Panc1 (cell line): ENCODE results near the gene TBX4. TPM values are rescaled to one million over a fixed set of nuclear protein-coding genes. Genes with fewer than 3 reads are reported as not detected.
A peak's percentile ranks its signal among the peaks of the same experiment; 100 is the strongest.

Experiments
- ATAC-seq: fragments of 200-7000 bp; cut with Tn5 transposase; 2 replicates; pipeline ENCODE4 v1.9.1; 2020; ENCODE audit warnings: mild to moderate bottlenecking, moderate library complexity
- BruUV-seq: library from RNA; stranded (reverse); fragments of 400-500 nt; replicated peaks from 2 replicates; lab custom pipeline; 2021; lab: Mats Ljungman, UMichigan
- CTCF ChIA-PET: fragments of 300-600 bp; sonication (Branson Sonifier 250); formaldehyde crosslinking; loops from one replicate; lab custom pipeline; 2022; ENCODE audit warnings: antibody characterized with exemption; lab: Charles Lee
- POLR2A ChIA-PET: fragments of 300-600 bp; sonication (Branson Sonifier 250); formaldehyde crosslinking; loops from one replicate; lab custom pipeline; 2022; ENCODE audit warnings: antibody characterized with exemption; lab: Charles Lee
- DNase-seq: peaks from one replicate; pipeline ENCODE4 v3.0.0-alpha.2; 2010; ENCODE audit warnings: low read depth, low spot score
- H3K27ac ChIP-seq: 2 replicates; pipeline ENCODE4 v1.5.1; 2011; ENCODE audit warnings: mild to moderate bottlenecking, low read length, inconsistent platforms
- H3K27me3 ChIP-seq: fragments of 200-500 bp; sonication (Bioruptor generic); 2 replicates; pipeline ENCODE4 v1.6.0; 2014; ENCODE audit warnings: low read length, inconsistent platforms; ENCODE audit not compliant: control insufficient read depth, insufficient read depth
- H3K36me3 ChIP-seq: fragments of 200-500 bp; sonication (Bioruptor generic); 2 replicates; pipeline ENCODE4 v1.5.1; 2014; ENCODE audit warnings: inconsistent platforms, mild to moderate bottlenecking, low read length, moderate library complexity; ENCODE audit not compliant: control insufficient read depth, insufficient read depth
- H3K4me1 ChIP-seq: 2 replicates; pipeline ENCODE4 v1.5.1; 2011; ENCODE audit warnings: inconsistent platforms, mild to moderate bottlenecking, low read length, moderate library complexity; ENCODE audit not compliant: control insufficient read depth, insufficient read depth
- H3K4me3 ChIP-seq, 2 experiments: 2 replicates each; pipeline ENCODE4 v1.5.1; 2011 to 2012; ENCODE audit warnings: low read depth in 2 of 2, low read length in 2 of 2, mild to moderate bottlenecking in 2 of 2, inconsistent platforms in 1 of 2, moderate library complexity in 1 of 2
- H3K9me3 ChIP-seq: fragments of 200-500 bp; sonication (Bioruptor generic); 2 replicates; pipeline ENCODE4 v1.5.1; 2014; ENCODE audit warnings: low read depth, mild to moderate bottlenecking, inconsistent platforms, low read length, moderate library complexity; ENCODE audit not compliant: control insufficient read depth, insufficient read depth
- POLR2AphosphoS5 ChIP-seq: IDR thresholded peaks from 2 replicates; pipeline ENCODE4 v1.6.1; 2012; ENCODE audit warnings: mild to moderate bottlenecking, low read depth, low read length, moderate library complexity
- REST ChIP-seq, 2 experiments: IDR thresholded peaks; 2 replicates each; pipeline ENCODE4 v1.6.1; 2011 to 2012; ENCODE audit warnings: low read depth in 2 of 2, control low read depth in 1 of 2, low read length in 1 of 2, mild to moderate bottlenecking in 1 of 2, moderate library complexity in 1 of 2; ENCODE audit not compliant: insufficient read depth in 1 of 2
- SIN3A ChIP-seq: IDR thresholded peaks from 2 replicates; pipeline ENCODE4 v1.6.1; 2012; ENCODE audit warnings: low read depth, mild to moderate bottlenecking, low read length, moderate library complexity, borderline replicate concordance; ENCODE audit not compliant: insufficient read depth
- TCF7L2 ChIP-seq: IDR thresholded peaks from 2 replicates; pipeline ENCODE4 v1.6.1; 2011; ENCODE audit warnings: mild to moderate bottlenecking, low read depth, low read length, inconsistent platforms
- in situ Hi-C: cut with HindIII; loops from 2 replicates; pipeline ENCODE4 v1.10.0; 2016; ENCODE audit warnings: low sequenced_read_pairs, low pct_unique_long_range_greater_than_20kb
- intact Hi-C: fragments of 100-400 bp; cut with micrococcal nuclease; formaldehyde crosslinking; loops from one replicate; pipeline ENCODE4 v1.10.0; 2022; ENCODE audit not compliant: unreplicated experiment
- total RNA-seq: library from RNA; stranded (reverse); gene quantifications from one replicate; pipeline ENCODE4 v1.2.1, GENCODE V29; 2021; ENCODE audit not compliant: unreplicated experiment
- TF ChIP-seq, protein P1 (sequence below): fragments of 450-650 bp; IDR thresholded peaks from 2 replicates; pipeline ENCODE4 v1.5.1; 2017; ENCODE audit warnings: mild to moderate bottlenecking

The TBX4 gene
- total RNA-seq, 1 experiment from 2014 or later, result not detected

GRCh38 chr17:61419496-61420046, 32.7 kb upstream of the TBX4 start:
- no TSS peak for BruUV-seq
- POLR2A ChIA-PET, result no interaction called here
- CTCF ChIA-PET, result no interaction called here
- DNase-seq (no peak), ATAC-seq (no peak)
- peak overlapping the region; percentile 17; the same call in 1 of the 2 replicates for H3K27ac ChIP-seq
- no peak overlapping the region for H3K4me3 ChIP-seq
- peaks cover 7% of the 10 kb centered on the region for H3K4me1 ChIP-seq
- TF ChIP-seq POLR2AphosphoS5 (no peak), SIN3A (no peak), TCF7L2 (no peak), REST (IDR thresholded peaks at IDR 0.05; ENCODE audit: insufficient read depth in 1 of 2, low read depth in 2 of 2, low read length in 1 of 2) (no peak)
- TF ChIP-seq, protein P1, sequence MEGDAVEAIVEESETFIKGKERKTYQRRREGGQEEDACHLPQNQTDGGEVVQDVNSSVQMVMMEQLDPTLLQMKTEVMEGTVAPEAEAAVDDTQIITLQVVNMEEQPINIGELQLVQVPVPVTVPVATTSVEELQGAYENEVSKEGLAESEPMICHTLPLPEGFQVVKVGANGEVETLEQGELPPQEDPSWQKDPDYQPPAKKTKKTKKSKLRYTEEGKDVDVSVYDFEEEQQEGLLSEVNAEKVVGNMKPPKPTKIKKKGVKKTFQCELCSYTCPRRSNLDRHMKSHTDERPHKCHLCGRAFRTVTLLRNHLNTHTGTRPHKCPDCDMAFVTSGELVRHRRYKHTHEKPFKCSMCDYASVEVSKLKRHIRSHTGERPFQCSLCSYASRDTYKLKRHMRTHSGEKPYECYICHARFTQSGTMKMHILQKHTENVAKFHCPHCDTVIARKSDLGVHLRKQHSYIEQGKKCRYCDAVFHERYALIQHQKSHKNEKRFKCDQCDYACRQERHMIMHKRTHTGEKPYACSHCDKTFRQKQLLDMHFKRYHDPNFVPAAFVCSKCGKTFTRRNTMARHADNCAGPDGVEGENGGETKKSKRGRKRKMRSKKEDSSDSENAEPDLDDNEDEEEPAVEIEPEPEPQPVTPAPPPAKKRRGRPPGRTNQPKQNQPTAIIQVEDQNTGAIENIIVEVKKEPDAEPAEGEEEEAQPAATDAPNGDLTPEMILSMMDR, result no peak
- intact Hi-C loops, result no loop called here
- no peaks in the 10 kb centered on the region for H3K9me3 ChIP-seq
- in situ Hi-C loops, result no loop called here
- H3K27me3 ChIP-seq, result no peaks in the 10 kb centered on the region; the same call in 1 of the 2 replicates
- H3K36me3 ChIP-seq, result no peaks in the 10 kb centered on the region

DNA sequence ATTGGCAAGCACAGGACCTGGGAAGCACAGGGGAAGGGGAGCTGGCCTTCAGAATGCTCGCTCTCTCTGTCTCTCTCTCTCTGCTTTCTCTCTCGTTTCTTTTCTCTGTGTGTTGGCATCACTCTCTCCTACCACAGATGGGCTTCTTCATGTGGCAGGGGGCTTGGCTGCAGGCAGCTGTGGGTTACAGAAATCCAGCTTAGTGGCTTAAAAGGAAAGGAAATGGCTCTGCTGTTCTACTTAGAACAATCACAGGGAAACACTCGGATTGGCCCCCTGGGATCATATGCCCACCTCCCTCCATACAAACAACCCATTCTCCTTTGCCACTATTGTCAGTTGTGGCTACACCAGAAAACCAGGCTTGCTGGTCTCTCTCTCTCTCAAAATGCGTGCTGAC, 32.2 kb upstream of the TBX4 start:
- ChIA-PET CTCF (interaction anchor here (0.6 kb wide), 2 partner anchors 28 to 131 kb away, joined by 3 to 4 read pairs; no protein-coding TSS in a partner anchor), POLR2A (interaction anchor here (0.6 to 0.7 kb wide), 3 partner anchors 39 to 487 kb away, joined by 3 to 7 read pairs (median 3); no protein-coding TSS in a partner anchor)
- BruUV-seq, result no TSS peak
- intact Hi-C loops, result no loop called here
- Histone ChIP-seq H3K27me3 (no peaks in the 10 kb centered on the region; the same call in 1 of the 2 replicates), H3K4me3 (no peak overlapping the region), H3K4me1 (peaks cover 7% of the 10 kb centered on the region; the same call in 1 of the 2 replicates), H3K36me3 (no peaks in the 10 kb centered on the region), H3K27ac (no peak overlapping the region; the same call in 1 of the 2 replicates), H3K9me3 (no peaks in the 10 kb centered on the region)
- TF ChIP-seq TCF7L2 (no peak), REST (IDR thresholded peaks at IDR 0.05; ENCODE audit: insufficient read depth in 1 of 2, low read depth in 2 of 2, low read length in 1 of 2) (no peak), POLR2AphosphoS5 (no peak), SIN3A (no peak)
- TF ChIP-seq, protein P1, result no peak
- no peak for DNase-seq
- in situ Hi-C loops, result no loop called here
- no peak for ATAC-seq
